ENCODE measurements around the gene SLC1A1.

Gene SLC1A1

DNA sequence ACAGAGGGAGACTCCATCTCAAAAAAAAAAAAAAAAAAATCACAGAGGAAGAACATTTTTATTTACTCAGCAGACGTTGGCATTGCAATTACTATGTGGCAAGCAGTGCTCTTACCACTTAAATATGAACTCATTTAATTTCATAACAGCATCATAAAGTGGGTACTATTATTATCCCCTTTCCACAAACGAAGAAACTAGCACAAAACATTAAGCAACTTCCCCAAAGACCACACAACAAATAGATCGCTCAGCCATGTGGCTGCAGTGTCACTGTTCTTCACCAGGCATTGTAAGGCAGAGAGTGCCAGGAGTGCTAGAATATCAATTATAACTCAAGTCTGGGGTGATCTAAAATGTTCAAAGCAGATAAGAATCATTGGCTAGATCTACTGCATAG lies 102.0 kb downstream of the SLC1A1 start:
- TF ChIP-seq POLR2AphosphoS5 (IDR thresholded peaks at IDR 0.05; ENCODE audit: low read depth, low read length) (no peak), FOXP2 (optimal IDR thresholded peaks at IDR 0.05; ENCODE audit: borderline replicate concordance, extremely low read depth, extremely low read length, insufficient read depth) (no peak), SIN3A (IDR thresholded peaks at IDR 0.05; ENCODE audit: borderline replicate concordance, insufficient read depth, low read length) (no peak), TAF1 (IDR thresholded peaks at IDR 0.05; ENCODE audit: borderline replicate concordance, insufficient read depth, low read length) (no peak)
- TF ChIP-seq, protein P1, sequence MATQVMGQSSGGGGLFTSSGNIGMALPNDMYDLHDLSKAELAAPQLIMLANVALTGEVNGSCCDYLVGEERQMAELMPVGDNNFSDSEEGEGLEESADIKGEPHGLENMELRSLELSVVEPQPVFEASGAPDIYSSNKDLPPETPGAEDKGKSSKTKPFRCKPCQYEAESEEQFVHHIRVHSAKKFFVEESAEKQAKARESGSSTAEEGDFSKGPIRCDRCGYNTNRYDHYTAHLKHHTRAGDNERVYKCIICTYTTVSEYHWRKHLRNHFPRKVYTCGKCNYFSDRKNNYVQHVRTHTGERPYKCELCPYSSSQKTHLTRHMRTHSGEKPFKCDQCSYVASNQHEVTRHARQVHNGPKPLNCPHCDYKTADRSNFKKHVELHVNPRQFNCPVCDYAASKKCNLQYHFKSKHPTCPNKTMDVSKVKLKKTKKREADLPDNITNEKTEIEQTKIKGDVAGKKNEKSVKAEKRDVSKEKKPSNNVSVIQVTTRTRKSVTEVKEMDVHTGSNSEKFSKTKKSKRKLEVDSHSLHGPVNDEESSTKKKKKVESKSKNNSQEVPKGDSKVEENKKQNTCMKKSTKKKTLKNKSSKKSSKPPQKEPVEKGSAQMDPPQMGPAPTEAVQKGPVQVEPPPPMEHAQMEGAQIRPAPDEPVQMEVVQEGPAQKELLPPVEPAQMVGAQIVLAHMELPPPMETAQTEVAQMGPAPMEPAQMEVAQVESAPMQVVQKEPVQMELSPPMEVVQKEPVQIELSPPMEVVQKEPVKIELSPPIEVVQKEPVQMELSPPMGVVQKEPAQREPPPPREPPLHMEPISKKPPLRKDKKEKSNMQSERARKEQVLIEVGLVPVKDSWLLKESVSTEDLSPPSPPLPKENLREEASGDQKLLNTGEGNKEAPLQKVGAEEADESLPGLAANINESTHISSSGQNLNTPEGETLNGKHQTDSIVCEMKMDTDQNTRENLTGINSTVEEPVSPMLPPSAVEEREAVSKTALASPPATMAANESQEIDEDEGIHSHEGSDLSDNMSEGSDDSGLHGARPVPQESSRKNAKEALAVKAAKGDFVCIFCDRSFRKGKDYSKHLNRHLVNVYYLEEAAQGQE (IDR thresholded peaks at IDR 0.05; ENCODE audit: insufficient read depth in 1 of 2, low read depth in 2 of 2, low read length in 2 of 2): no peak

DNA sequence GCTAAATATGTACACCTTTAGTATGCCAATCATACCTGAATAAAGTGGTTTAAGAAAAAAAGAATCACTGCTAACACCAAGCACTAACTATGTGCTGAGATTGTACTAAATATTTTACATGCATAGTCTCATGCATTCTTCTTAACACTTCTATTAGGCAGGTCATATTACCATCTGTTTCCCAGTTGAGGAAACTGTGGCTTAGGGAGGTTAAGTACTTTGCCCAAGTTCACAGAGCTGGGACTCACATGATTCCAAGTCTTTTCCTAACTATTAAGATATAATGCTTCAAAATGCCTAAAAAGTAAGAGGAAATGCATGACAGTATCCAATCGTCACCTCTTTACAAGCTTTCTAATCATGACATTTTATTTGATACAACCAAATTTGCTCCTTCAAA lies 102.6 kb downstream of the SLC1A1 start:
- TF ChIP-seq FOXP2 (optimal IDR thresholded peaks at IDR 0.05; ENCODE audit: borderline replicate concordance, extremely low read depth, extremely low read length, insufficient read depth) (no peak), TAF1 (IDR thresholded peaks at IDR 0.05; ENCODE audit: borderline replicate concordance, insufficient read depth, low read length) (no peak), POLR2AphosphoS5 (IDR thresholded peaks at IDR 0.05; ENCODE audit: low read depth, low read length) (no peak), SIN3A (IDR thresholded peaks at IDR 0.05; ENCODE audit: borderline replicate concordance, insufficient read depth, low read length) (no peak)
- TF ChIP-seq, protein P1 (IDR thresholded peaks at IDR 0.05; ENCODE audit: insufficient read depth in 1 of 2, low read depth in 2 of 2, low read length in 2 of 2): no peak

DNA sequence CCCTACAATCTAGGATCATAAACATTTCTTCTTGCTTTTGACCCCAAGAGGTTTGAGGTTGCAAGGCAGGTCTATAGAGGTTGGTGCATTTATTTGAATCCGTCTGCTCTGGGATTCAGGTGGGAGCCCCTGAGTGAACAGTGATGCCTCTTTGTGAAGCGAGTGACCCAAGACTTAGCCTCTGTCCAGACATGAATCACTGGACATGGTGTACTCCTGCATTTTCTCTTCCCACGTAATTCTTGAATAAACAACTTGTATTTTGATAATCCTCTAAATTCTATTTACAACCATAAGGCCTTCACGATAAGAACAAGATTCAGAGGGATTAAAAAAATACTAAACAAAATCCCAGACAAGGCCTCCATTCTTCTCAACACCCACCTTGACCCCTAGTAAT lies 104.3 kb downstream of the SLC1A1 start:
- TF ChIP-seq TAF1 (IDR thresholded peaks at IDR 0.05; ENCODE audit: borderline replicate concordance, insufficient read depth, low read length) (no peak), SIN3A (IDR thresholded peaks at IDR 0.05; ENCODE audit: borderline replicate concordance, insufficient read depth, low read length) (no peak)

DNA sequence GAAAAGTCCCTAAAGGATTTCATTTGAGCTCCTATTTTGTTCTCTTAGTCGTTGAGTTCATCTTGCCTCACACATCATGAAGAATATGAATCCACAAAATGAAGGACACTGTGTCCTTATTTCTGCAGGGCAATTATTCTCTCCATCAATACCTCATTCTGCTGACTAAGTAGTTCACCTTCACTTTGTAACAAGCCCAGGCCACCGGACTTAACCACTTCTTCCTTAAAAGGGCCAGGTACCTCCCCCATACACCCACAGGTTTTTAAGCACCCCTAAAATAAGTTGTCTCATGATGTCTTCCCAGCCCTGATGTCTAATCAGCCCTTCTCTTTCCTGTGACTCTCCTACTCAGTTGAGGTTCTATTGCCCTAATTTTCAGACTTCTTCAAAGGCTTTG lies 104.7 kb downstream of the SLC1A1 start:
- TF ChIP-seq SIN3A (IDR thresholded peaks at IDR 0.05; ENCODE audit: borderline replicate concordance, insufficient read depth, low read length) (no peak), POLR2AphosphoS5 (IDR thresholded peaks at IDR 0.05; ENCODE audit: low read depth, low read length) (no peak), TAF1 (IDR thresholded peaks at IDR 0.05; ENCODE audit: borderline replicate concordance, insufficient read depth, low read length) (no peak), FOXP2 (optimal IDR thresholded peaks at IDR 0.05; ENCODE audit: borderline replicate concordance, extremely low read depth, extremely low read length, insufficient read depth) (no peak)
- TF ChIP-seq, protein P1 (IDR thresholded peaks at IDR 0.05; ENCODE audit: insufficient read depth in 1 of 2, low read depth in 2 of 2, low read length in 2 of 2): no peak

DNA sequence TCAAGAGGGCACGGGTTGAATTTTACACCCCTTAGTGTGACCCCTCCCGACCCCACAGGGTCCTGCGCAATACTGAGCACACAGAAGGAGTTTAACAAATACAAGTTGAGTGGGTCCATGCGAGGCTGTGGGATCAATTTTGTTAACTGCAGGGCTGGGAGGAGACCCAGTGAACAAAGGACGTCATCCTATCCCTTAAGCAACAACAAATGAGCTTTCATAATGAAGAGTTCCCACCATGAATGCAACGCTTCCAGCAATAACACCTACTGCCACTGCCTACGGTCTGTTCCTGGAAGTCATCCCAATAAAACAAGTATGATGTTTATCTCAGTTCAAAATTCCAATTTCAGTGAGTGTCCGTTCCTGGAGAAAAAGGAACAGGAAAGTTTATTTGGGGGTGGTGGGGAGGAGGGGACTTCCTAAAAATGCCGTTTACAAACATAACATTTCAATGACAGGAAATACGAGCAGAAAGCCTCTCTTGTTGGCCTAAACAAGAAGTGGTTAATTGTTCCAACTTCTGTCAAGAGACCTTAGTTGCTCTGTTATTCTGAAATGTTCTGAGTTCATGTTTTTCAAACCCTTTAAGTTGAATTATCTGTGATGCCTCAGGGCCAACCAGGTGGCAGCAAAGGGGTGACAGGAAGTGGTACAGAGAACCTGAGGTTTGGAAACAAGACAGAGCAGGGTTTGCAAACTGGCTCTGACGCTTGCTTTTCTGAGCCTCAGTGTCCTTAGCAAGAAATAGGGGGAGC lies 106.1 kb downstream of the SLC1A1 start:
- no peak for TF ChIP-seq TAF1 (IDR thresholded peaks at IDR 0.05; ENCODE audit: borderline replicate concordance, insufficient read depth, low read length)
- TF ChIP-seq FOXP2 (optimal IDR thresholded peaks at IDR 0.05; ENCODE audit: borderline replicate concordance, extremely low read depth, extremely low read length, insufficient read depth): no peak

DNA sequence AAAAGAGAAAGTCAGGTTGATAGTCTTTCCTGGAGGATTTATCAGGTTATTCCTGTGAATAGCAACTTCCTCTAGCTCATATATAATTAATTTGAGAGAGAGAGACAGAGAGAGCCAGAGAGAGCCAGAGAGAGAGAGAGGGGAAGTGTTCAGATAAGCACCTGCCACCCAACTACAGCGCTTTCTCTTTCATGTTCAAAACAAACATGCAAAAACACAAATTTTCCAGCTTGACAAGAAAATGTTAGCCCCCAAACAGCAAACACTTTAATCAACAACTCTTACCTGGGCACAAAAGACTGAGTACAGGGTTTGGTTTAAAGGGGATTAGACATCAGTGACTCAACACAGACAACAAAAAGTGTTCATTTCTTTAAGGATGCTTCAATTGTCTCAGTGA lies 110.1 kb downstream of the SLC1A1 start:
- TF ChIP-seq POLR2AphosphoS5 (IDR thresholded peaks at IDR 0.05; ENCODE audit: low read depth, low read length) (no peak), FOXP2 (optimal IDR thresholded peaks at IDR 0.05; ENCODE audit: borderline replicate concordance, extremely low read depth, extremely low read length, insufficient read depth) (no peak), SIN3A (IDR thresholded peaks at IDR 0.05; ENCODE audit: borderline replicate concordance, insufficient read depth, low read length) (no peak), TAF1 (IDR thresholded peaks at IDR 0.05; ENCODE audit: borderline replicate concordance, insufficient read depth, low read length) (no peak)
- TF ChIP-seq, protein P1 (IDR thresholded peaks at IDR 0.05; ENCODE audit: insufficient read depth in 1 of 2, low read depth in 2 of 2, low read length in 2 of 2): no peak

Measured in PFSK-1 (cell line).